ENCODE measurements around the gene C11orf16. TPM values are rescaled to one million over a fixed set of nuclear protein-coding genes. Genes with fewer than 3 reads are reported as not detected.
"Not testable (repeated sequence)": the region's sequence is repeated elsewhere in the genome, so short reads cannot be mapped to it uniquely, and the experiment has no call there.

Gene C11orf16
- polyA plus RNA-seq, 4 donors = 0.69 to 1.0 (median 0.89) TPM

DNA sequence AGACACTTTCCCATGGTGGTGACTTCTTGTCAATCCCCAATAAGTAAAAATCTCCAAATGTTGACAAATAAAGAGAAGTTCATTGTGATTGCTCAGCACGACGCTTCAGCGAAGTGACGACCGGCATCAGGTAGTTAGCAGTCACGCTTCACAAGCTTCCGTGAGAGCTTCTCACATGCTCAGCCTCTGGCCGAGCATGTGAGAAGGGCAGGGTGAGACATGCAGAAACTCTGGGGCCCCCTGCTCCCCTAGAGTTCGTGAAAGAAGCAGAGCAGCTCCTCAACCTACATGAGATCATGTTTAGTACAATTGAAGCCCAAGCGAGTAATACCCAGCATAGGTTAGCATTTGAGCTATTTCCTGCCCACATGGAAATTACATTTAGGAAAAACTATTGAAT, 4.4 kb upstream of the C11orf16 start:
- no peak for DNase-seq (ENCODE audit: low read depth in 4 of 4, low spot score in 3 of 4)

DNA sequence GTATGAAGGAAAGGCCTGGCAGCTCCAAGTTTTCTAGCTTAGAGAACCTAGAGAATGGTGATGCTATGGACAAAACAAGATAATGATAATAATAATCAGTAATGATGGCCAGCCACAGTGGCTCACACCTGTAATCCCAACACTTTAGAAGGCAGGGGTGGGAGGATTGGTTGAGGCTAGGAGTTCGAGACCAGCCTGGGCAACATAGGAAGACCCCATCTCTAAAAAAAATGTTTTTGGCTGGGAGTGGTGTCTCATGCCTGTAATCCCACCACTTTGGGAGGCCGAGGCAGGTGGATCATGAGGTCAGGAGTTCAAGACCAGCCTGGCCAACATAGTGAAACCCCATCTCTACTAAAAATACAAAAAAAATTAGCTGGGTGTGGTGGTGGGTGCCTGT, 3.0 kb upstream of the C11orf16 start:
- not testable (repeated sequence) for DNase-seq (ENCODE audit: low read depth in 4 of 4, low spot score in 3 of 4)

DNA sequence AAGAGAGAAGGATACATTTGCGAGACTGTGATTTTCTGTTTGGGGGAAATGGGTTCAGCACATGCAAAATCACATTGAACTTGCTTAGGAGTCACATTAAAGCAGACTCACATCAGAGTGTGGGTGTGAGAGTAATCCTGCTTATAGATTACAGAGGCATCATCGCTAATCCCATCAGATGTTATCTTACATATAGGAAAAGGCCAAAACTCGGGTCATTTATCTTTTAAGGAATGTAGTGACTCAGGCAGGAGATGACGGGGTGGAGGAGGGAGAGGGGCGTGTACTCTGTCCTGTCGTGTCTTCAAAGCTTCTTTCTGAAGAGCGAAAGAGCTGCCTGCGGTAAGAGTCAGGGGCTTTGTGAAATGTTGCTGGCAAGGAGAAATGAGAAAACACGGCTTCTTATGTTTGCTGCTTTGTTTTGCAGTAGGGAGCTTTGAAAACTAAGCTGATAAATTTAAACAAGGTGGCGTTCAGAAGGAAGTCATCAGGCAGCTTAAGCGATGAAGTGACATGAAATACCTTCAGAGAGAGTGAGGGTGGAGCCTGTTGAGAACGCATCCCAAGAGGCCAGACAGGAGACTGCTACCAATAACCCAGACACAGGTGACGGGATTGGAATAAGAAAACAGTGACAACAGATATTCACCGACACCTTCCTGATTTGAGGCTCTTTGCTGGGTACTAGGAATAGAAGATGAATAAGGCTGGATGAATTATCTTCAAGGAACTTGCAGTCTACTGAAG, 2.2 kb upstream of the C11orf16 start:
- DNase-seq (ENCODE audit: low read depth in 4 of 4, low spot score in 3 of 4) = no peak

DNA sequence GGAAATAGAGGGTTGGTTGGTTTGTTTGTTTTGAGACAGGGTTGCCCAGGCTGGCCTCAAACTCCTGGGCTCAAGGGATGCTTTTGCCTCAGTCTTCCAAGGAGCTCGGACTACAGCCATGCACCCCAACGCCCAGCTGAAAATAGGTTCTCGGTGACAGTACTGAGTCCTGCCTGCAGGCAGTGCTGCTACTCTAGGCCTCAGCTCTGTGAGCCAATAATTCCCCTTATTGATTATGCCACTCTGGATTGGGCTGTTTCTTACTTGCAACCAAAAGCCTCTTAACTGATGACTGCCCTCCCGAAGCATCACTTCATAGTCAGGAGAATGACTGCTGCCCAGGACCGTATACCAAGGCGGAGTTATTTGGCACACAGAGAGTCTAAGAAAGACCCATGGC, 1.2 kb upstream of the C11orf16 start:
- no peak for DNase-seq (ENCODE audit: low read depth in 4 of 4, low spot score in 3 of 4)

DNA sequence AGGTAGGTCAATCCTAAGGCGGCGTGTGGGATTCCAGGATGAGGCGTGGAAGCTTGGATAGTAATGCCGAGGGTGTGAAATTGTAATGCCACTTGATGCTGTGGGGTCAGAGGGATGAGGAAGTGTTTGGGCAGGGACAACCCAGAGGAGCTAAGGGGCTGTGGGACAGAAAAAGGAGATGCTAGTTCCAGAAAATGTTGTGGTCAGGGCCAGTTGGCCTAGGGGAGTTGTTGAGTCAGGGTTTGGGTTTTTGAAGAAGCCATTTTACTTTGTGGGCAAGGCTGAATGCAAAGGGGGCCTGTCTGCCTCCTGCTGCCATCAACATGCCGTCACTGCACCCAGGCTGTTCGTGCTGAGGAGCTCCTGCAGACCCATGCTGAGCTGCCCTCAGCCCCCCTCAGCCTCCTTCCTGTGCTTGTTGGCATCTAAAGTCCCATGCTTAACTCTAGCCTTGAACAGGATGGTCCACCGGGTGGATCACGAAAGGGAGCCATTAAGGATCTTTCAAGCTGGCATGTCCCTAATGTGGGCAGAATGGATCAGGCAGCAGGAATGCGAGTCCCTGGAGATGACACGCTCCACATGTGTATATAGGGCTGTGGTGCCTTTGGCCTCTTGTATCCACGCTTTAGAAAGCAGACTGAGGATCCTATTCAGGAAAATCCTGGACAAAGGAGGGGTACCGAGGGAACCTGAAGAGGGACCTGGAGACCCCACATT, 2.1 kb downstream of the C11orf16 start:
- DNase-seq (ENCODE audit: low read depth in 4 of 4, low spot score in 3 of 4) = no peak

DNA sequence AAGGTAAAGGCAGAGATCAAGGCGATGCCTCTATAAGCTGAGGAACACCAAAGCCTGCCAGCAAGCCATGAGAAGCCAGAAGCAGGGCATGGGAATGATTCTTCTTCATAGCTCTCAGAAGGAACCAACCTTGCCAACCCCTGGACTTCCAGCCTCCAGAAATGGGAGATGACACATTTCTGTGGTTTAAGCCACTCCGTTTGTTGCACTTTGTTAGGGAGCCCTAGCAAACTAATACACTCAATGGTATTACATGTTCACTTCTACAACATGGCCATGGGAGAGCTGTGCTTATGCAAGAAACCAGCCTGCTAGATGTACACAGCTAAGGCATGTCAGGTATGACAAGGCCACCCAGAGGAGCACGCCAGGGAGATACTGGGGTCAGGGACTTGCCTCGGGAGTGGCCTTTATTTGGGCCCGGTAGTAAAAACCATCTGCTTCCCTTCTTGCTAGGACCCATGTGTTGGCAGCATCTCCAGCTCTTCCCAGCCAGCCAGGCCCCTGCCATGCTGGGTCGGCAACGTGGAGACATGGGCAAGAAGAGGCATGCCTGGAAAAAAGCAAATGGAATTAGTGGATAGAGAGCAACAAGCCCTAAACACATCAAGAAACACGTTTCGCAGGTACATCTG, 3.6 kb downstream of the C11orf16 start:
- no peak for DNase-seq (ENCODE audit: low read depth in 4 of 4, low spot score in 3 of 4)

DNA sequence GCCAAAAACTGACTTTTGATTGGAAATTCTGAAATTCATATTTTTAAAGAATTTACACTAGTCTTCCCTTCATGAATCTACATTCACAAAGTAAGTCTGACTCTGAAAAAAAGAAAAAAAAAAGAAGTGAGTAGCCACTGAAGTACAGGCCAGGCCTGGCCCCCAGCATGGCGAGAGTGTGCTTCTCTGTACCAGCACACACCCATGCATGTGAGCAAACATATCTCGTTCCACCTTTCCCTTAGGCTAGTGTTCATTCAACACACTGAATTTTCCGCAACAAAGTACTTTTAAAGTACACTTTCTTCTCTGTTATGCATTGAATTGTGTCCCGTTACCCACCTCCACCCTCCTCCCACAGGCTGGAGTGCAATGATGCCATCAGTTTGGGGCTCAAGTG, 4.5 kb downstream of the C11orf16 start:
- no peak for DNase-seq (ENCODE audit: low read depth in 4 of 4, low spot score in 3 of 4)

DNA sequence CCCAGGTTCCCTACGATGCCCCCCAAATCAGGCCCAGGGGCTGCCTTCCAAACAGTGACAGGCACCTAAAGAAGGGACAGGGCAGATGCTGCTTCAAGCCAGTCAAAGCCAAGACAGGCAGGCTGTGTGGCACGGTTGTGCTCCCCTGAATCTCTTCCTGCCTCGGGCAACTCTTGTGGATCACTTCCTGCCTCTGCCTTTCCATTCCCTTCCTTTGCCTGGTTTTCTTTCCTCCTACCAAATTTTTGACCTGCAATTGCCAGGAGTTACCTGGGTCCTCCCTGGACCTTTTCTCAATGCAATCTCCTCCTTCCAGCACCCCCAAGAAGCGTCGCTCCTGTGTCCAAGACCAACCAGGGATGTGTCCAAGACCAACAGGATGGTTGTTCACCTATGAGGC, 5.5 kb downstream of the C11orf16 start:
- DNase-seq (ENCODE audit: low read depth in 4 of 4, low spot score in 3 of 4) = no peak

DNA sequence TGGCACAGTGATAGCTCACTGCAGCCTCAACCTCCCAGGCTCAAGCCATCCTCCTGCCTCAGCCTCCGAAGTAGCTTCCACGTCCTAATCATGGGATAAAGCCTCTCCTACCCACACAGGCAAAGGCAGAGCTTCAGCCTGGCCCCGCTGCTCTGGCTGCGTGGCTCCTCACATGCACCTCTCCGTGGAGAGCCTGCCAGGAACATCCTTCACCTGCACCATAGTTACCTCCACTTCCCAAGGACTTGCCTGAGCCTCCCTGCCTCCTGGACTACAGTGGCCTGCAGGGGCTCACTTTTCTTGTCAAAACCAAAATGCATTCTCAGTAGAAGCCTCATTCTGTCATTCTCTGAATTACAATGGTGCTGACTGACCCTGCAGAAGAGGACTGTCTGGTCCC, 6.5 kb downstream of the C11orf16 start:
- DNase-seq (ENCODE audit: low read depth in 4 of 4, low spot score in 3 of 4) = no peak

DNA sequence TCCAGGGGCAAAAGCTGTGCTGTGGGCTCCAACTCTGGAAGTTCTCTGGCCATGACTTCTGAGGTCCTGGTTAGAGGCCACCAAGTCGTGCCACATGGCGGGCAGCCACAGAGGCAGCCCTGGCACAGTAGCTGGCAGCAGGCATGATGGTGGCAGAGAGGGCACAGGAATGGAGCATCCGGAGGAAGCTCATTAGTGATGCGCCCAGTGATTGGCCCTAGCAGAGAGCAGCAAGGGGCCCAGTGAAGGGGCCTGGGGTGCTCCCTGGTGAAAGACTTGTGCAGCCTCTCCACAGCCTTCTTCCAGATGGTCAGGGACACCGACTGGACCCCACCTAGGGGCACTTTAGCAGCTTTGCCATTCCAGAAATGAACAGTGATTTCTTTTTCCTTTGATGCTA, 7.0 kb downstream of the C11orf16 start:
- no peak for DNase-seq (ENCODE audit: low read depth in 4 of 4, low spot score in 3 of 4)

DNA sequence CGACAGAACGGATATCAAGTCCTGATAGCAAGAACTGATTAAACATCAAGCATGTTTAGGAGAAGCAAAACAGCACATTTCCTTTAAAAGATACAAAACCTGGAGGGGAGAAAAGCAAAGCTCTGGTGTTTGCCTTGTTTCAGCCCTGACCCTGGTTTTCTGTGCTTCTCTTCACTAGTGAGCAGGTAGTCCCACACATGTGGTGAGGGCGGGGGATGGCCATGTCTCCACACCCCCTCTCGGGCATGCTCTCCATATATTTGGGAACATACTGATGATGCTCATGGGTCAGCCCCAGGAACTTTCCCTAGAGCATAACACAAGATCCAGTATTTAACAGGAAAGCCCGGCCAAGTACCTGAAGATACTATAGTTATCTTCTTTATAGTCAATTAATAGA, 10.1 kb downstream of the C11orf16 start:
- DNase-seq (ENCODE audit: low read depth in 4 of 4, low spot score in 3 of 4) = no peak

DNA sequence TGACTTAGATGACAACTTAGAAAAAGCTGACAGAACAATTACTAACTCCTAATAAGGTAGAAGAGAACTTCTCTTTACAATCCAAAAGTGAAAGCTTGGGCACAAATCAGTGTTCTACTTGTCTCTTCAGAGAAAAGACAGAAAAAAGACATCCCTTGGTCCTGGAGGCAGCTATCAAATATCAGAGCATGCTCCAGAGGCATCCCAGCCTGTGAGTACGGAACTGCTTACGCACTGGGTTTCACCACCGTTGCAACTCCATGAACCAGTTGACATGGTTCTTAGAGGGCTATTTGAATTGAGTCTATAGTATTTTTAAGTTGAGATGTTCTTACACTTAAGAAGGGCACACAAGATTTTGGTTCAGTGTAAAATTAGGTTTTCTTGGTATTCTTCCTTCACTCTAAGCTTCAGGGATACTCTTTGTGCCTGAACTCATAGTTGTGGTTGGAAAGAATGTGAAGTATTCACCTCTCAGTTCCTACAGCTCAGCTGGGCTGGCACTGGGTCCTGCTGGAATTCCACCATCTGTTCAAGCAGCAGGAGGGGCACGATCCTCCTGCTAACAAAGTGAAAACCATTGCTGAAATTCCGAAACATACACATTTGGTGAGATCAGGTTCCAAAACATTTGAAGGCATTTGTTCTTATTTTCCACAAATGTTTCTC, 15.5 kb downstream of the C11orf16 start:
- no peak for DNase-seq (ENCODE audit: low read depth in 4 of 4, low spot score in 3 of 4)

DNA sequence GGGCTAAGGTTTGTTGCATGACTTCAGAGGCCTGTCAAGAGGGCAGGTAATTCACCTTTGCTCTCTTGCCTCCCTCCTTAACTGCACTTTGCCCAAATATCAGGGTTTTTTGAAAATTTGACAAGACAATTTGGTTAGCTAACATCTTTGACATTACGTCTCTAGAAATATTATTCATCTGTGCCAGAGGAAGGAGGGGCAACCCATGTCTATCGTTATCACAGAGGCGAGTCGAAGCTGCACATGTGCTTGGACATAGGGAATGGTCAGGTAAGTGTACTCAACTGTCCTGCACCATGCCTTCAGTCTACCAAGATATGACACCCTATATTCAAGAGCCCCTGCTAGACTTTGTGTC, 18.1 kb downstream of the C11orf16 start:
- DNase-seq (ENCODE audit: low read depth in 4 of 4, low spot score in 3 of 4) = no peak

DNA sequence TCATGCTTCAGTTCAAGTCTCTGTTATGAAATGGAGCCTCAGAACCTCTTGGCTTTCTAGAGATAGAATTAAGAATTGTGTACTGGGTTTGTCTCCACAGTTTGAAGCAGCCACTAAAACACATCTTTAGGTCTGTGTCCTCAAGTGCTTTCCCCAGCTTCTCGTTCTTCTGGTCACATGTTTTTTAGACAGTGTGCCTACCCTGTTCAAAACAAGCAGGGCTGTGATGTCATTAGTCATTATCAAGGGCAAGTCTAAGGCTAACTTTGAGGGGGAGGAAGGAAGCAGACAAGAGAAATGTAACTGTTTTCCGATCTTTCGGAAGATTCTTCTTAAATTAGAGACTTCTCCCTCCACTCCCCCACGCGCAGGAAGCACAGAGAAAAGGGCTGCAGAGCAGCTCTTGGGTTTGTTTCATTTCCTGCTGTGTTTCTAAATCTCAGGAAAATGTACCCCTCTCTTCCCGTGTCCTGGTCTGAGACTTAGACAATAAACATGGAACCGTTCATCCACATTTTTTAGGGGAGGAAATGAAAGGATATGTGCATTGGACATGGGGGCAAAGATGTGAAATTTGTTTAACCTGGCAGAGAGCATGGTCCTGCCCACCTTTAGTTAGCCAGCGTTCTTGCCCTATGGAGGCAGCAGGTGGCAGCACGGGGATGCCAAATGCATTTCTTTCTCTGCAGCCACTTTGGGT, 18.6 kb downstream of the C11orf16 start:
- peak in 1 of 4 donors; percentile 31 for DNase-seq (ENCODE audit: low read depth in 4 of 4, low spot score in 3 of 4)

DNA sequence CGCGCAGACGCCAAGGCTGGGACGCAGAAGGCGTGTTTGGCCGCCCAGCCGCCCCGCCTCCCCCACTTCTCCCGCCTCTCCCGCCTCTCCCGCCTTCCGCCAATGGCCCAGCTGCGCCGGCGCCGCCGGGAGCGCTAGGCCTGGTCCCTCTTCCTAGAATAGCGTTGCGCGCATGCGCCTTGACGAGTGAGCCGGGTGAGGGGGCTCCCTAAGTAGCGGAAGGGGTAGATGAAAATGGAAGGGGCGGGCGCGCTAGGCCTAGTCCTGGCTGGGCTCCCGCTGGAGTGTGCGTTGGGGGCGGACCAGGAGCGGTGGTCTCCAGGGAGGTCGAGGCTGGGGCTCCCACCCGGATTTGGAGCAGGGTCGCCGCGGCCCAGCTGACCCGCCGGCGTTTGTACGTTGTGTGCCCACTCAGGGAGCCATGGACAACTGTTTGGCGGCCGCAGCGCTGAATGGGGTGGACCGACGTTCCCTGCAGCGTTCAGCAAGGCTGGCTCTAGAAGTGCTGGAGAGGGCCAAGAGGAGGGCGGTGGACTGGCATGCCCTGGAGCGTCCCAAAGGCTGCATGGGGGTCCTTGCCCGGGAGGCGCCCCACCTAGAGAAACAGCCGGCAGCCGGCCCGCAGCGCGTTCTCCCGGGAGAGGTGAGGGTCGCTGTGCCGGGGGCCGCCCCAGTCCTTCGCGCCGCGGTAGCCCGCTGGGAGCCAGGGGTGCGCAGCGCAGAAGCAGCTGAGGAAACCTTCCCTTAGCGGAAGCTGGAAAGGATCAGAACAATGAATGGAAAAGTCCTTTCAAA, 21.5 kb downstream of the C11orf16 start, which contains the start of gene AKIP1:
AKIP1 (plus strand) TSS at position 161 of the 795 bp plus-strand sequence; CDS start at position 422, 261 bp downstream.
- peak; percentile 96 to 97 (median 96) for DNase-seq (ENCODE audit: low read depth in 4 of 4, low spot score in 3 of 4)

DNA sequence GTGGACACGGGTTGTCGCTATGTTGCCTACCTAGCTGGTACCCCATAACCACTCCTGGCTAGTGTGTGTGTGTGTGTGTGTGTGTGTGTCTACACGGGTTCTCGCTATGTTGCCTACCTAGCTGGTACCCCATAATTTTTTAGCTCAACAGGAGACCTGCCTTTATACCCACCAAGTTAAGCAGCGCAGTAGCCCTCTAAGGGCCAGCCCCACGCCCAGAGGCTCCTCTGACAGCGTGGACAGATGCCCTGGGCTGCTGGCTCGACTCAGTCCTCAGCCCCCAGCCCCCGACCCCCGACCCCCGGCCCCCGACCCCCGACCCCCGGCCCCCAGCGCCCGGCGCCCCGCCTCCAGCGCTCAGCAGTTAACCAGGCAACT, 22.1 kb downstream of the C11orf16 start:
- no peak for DNase-seq (ENCODE audit: low read depth in 4 of 4, low spot score in 3 of 4)

DNA sequence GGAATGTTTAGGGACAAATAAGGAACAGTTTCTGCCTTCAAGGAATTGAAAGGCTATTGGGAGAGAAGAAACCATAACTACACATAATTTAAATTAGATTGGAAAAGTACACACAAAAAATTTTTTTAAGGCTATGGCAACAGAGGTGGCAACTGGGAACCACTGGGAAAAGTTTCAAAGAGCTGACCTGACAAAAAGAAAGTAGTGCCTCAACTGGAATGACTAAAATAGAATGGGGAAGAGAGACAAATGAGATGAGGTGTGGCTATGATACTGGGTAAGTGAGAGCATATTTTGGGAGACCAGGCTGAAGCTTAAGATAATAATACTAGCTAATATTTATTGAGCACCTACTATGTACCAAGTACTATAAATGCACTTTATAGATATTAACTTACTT, 24.6 kb downstream of the C11orf16 start:
- DNase-seq (ENCODE audit: low read depth in 4 of 4, low spot score in 3 of 4) = no peak

DNA sequence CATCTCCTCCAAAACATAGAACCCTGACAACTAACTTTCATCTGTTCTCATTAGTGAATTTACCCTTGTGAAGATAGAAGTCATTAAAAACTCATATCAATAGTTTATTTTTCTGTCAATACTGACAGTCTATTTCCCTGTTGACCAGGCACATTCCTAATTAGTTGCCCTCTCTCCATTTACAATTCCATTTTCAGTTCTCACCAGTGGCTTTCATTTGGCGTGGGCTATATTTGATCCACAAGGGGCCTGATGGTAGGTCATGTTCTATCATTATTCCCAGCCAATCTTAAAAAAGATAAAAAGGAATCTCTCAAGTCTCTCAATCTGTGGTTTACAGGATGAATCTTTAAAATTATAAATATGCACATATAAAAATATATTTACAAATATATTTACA, 25.6 kb downstream of the C11orf16 start:
- DNase-seq (ENCODE audit: low read depth in 4 of 4, low spot score in 3 of 4) = no peak

DNA sequence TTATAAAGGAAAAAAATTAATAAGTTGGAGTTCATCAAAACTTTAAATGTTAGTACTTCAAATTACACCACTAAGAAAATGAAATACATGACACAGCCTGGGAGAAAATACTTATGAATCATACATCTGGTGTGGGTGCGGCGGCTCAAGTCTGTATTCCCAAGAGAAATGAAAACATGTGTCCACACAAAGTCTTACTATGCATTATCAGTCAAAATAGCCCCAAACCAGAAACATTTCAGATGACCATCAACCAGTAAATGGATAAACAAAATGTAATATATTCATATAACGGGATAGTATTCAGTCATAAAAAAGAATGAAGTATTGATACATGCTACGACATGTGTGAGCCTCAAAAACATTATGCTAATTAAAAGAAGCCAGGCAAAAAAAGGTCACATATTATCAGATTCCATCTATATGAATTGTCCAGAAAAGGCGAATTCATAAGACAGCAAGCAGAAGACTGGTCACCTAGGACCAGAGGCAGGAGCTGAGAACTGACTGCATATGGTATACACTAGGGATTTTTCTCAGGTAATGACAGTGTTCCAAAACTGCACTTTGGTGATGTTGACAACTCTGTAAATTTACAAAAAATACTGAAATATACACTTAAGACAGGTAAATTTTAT, 27.1 kb downstream of the C11orf16 start:
- DNase-seq (ENCODE audit: low read depth in 4 of 4, low spot score in 3 of 4) = no peak

All from right renal pelvis (tissue), 4 donors.